HG03175 (cell line): Measurements from ENCODE around the gene STS.
"Not testable (repeated sequence)": the region's sequence is repeated elsewhere in the genome, so short reads cannot be mapped to it uniquely, and the experiment has no call there.

Experiments
- ATAC-seq: cut with Tn5 transposase; IDR thresholded peaks from one replicate; pipeline ENCODE4 v1.9.1; 2021; ENCODE audit warnings: mild to moderate bottlenecking, moderate library complexity; ENCODE audit not compliant: unreplicated experiment

The STS gene

DNA sequence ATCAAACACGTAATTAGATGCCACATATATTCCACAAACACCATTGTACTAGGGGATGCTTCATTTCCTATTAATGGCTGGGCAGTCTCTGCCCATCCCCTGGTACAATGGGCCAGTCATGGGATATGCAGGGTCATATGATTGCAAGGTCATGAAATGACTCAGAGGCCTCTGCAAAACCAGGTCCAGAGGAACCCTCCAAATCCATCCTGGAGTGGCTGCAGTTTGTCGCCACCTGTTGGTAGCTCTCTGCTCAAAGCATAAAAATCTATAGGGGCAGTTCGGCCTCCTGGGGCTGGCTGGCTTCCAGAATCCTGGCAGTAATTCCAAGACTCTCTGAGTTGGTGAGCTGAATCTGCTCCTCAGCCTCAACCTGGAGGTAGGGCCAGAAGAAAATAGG lies 23.4 kb downstream of the STS start:
- ATAC-seq, result no peak

DNA sequence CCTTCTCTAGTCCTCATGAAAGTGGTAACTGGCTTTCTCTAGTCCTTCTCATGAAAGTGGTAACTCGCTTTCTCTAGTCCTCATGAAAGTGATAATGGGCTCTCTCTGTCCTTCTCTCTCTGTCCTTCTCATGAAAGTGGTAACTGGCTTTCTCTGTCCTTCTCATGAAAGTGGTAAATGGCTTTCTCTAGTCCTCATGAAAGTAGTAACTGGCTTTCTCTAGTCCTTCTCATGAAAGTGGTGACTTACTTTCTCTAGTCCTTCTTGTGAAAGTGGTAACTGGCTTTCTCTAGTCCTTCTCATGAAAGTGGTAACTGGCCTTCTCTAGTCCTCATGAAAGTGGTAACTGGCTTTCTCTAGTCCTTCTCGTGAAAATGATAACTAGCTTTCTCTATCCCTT lies 31.3 kb downstream of the STS start:
- ATAC-seq, result not testable (repeated sequence)

DNA sequence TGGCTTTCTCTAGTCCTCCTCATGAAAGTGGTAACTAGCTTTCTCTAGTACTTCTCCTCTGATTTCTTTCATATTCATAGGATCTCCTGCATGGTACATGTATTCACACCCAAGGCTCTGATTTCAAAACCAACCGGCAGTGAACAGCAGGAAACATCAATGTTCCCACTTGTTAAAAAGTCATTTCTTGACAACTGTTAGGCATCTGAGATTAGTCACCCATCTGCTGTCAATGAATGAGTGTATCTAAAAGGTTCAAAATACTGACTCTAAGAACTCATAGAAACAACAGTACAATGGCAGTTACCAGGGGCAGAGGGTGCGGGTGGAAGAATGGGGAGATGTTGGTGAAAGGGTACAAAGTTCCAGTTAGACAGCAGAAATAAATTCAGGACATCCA lies 31.9 kb downstream of the STS start:
- no peak for ATAC-seq

DNA sequence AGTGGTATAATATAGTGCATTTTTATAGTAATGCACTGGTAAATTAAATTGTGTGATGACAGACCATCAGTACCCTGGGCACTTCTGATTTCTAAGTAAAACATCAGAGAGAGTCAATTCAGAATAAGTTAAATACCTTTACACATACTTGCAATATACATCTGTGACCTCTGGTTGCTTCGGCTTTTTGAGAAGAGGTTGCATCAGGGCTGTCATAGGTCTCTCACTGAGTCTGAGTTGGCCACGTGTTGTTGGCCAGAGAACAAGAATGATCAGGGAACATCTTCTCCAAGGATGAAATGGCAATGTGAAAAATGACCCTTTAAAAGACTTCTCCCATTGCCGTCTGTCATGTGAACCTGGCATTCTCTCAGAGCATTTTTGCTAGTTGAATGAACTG lies 37.3 kb downstream of the STS start:
- ATAC-seq, result no peak

DNA sequence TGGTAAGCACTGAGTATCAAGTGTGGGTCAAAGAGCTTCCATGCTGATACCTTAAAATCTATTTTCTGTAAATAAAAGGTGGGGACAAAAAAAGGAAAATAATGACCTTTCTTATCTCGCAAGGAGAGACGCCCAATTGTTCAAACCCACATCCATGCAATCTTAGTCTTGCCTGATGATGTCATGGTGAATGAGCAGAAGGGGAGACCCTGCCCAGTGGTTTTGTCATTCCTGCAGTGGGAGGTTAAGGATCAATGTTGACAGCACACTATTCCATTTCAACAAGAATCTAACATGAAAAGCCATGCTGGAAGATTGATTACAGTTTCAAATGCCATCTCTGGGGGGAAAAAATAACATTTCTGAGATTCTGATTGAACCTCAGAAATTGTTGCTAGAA lies 41.2 kb downstream of the STS start:
- ATAC-seq, result no peak

DNA sequence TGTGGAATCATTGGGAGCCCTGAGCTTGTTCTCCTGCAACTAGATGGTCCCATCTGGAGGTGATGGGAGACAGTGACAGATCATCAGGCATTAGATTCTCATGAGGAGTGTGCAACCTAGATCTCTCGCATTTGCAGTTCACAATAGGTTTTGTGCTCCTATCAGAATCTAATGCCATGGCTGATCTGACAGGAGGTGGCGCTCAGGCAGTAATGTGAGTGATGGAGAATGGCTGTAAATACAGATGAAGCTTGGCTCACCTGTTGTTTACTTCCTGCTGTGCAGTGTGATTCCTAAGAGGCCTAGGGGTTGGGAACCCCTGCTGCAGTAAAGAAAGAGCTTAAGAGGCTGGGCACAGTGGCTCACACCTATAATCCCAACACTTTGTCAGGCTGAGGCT lies 42.6 kb downstream of the STS start:
- no peak for ATAC-seq

DNA sequence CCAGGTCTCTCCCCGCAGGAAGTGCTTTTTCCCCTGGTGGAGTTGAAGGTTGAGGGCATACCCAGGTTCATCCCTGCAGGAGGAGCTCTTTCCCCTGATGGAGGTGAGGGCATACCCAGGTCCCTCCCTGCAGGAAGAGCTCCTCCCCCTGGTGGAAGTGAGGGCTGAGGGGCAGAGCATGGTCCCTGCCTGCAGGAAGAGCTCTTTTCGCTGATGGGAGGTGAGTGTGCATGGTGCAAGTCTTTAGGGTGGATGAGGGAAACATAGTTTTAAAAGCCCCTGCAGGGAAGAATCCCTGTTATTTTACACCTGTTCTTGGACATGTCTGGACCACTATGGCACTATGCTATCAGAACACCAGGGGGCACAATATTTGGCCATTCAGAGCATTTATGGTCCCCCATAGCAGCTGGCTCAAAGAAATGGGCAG lies 44.2 kb downstream of the STS start:
- no peak for ATAC-seq

DNA sequence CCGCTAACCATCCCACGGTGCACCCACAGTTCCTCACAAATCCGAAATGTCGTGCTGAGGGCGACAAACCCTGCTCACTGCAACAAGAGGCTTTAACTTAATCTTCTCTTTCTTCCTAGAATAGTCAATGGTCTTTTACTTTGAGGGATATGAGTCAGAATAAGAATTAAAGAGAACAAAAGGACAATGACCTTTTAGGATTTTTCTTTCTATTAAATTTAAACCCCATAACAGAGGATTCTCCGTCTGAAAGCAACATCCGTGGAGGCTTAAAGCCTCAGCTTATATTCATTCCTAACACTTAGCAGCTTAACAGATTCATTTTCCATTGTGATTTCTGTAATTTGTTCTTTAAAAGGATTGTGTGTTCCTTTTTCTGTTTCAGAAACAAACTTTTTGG lies 45.4 kb downstream of the STS start:
- ATAC-seq, result no peak

DNA sequence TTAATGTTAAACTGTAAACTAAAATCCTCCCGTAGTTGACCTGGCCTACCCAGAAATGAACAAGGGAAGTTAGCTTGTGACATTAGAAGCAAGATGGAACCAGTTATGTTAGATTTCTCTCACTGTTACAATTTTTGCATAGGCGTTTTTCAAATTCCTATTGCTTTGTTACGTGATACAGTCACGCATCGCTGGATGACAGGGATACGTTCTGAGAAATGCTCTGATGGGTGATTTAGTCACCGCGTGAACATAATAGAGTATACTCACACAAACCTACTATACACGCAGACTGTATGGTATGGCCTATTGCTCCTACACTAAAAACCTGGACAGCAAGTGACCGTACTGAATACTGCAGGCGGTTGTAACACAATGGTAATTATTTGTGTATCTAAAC lies 47.1 kb downstream of the STS start:
- ATAC-seq, result no peak
